WTC11 (cell line): ENCODE results near the gene FLCN.

Experiments used
- ATF1 ChIP-seq: sonication (generic); formaldehyde crosslinking; IDR thresholded peaks from 2 replicates; pipeline ENCODE4 v1.8.1; 2023; ENCODE audit warnings: mild to moderate bottlenecking, moderate library complexity, missing genetic modification reagents
- ATF6 ChIP-seq: sonication (generic); formaldehyde crosslinking; IDR thresholded peaks from 2 replicates; pipeline ENCODE4 v1.8.1; 2023; ENCODE audit warnings: mild to moderate bottlenecking, missing genetic modification reagents
- ELF4 ChIP-seq: sonication (generic); formaldehyde crosslinking; IDR thresholded peaks from 2 replicates; pipeline ENCODE4 v1.8.1; 2022; ENCODE audit warnings: low read depth, mild to moderate bottlenecking, moderate library complexity, missing genetic modification reagents
- IRF2 ChIP-seq: sonication (generic); formaldehyde crosslinking; IDR thresholded peaks from 2 replicates; pipeline ENCODE4 v1.8.0; 2022; ENCODE audit warnings: low read depth, missing genetic modification reagents, borderline replicate concordance
- JUN ChIP-seq: sonication (generic); formaldehyde crosslinking; IDR thresholded peaks from 2 replicates; pipeline ENCODE4 v1.8.0; 2023; ENCODE audit warnings: mild to moderate bottlenecking, missing genetic modification reagents
- NFE2L1 ChIP-seq: sonication (generic); formaldehyde crosslinking; IDR thresholded peaks from 2 replicates; pipeline ENCODE4 v1.8.1; 2023; ENCODE audit warnings: missing genetic modification reagents
- PRDM15 ChIP-seq: sonication (generic); formaldehyde crosslinking; IDR thresholded peaks from 2 replicates; pipeline ENCODE4 v1.8.0; 2022; ENCODE audit warnings: missing genetic modification reagents
- PRRX2 ChIP-seq: fragments of 250-450 bp; sonication (Bioruptor Pico); IDR thresholded peaks from 2 replicates; pipeline ENCODE4 v1.8.0; 2021; ENCODE audit warnings: mild to moderate bottlenecking
- SMAD4 ChIP-seq: sonication (generic); formaldehyde crosslinking; IDR thresholded peaks from 2 replicates; pipeline ENCODE4 v1.8.0; 2022; ENCODE audit warnings: mild to moderate bottlenecking, missing genetic modification reagents
- STAT6 ChIP-seq: sonication (generic); formaldehyde crosslinking; conservative IDR thresholded peaks from 2 replicates; pipeline ENCODE4 v1.8.1; 2023; ENCODE audit warnings: mild to moderate bottlenecking, low read depth, missing genetic modification reagents, moderate library complexity
- TF ChIP-seq, protein P1 (sequence below): fragments of 200-600 bp; IDR thresholded peaks from 2 replicates; pipeline ENCODE4 v1.8.0; 2022; ENCODE audit warnings: antibody characterized with exemption
- TF ChIP-seq, protein P2 (sequence below): sonication (generic); formaldehyde crosslinking; conservative IDR thresholded peaks from 2 replicates; pipeline ENCODE4 v1.8.1; 2022; ENCODE audit warnings: mild to moderate bottlenecking, missing genetic modification reagents
- TF ChIP-seq, protein P3 (sequence below): sonication (generic); formaldehyde crosslinking; IDR thresholded peaks from 2 replicates; pipeline ENCODE4 v1.8.1; 2023; ENCODE audit warnings: mild to moderate bottlenecking, missing genetic modification reagents, moderate library complexity

- no peak for TF ChIP-seq IRF2 (CRISPR knock-in tag)
- TF ChIP-seq SMAD4 (CRISPR knock-in tag), result no peak
- TF ChIP-seq STAT6 (CRISPR knock-in tag), result no peak
- TF ChIP-seq, protein P1, sequence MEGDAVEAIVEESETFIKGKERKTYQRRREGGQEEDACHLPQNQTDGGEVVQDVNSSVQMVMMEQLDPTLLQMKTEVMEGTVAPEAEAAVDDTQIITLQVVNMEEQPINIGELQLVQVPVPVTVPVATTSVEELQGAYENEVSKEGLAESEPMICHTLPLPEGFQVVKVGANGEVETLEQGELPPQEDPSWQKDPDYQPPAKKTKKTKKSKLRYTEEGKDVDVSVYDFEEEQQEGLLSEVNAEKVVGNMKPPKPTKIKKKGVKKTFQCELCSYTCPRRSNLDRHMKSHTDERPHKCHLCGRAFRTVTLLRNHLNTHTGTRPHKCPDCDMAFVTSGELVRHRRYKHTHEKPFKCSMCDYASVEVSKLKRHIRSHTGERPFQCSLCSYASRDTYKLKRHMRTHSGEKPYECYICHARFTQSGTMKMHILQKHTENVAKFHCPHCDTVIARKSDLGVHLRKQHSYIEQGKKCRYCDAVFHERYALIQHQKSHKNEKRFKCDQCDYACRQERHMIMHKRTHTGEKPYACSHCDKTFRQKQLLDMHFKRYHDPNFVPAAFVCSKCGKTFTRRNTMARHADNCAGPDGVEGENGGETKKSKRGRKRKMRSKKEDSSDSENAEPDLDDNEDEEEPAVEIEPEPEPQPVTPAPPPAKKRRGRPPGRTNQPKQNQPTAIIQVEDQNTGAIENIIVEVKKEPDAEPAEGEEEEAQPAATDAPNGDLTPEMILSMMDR, result no peak
- no peak for TF ChIP-seq NFE2L1 (CRISPR knock-in tag)
- TF ChIP-seq, protein P2, sequence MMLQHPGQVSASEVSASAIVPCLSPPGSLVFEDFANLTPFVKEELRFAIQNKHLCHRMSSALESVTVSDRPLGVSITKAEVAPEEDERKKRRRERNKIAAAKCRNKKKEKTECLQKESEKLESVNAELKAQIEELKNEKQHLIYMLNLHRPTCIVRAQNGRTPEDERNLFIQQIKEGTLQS (CRISPR knock-in tag), result no peak
- TF ChIP-seq PRRX2 (CRISPR knock-in tag), result no peak
- no peak for TF ChIP-seq ATF6 (CRISPR knock-in tag)
- TF ChIP-seq, protein P3, sequence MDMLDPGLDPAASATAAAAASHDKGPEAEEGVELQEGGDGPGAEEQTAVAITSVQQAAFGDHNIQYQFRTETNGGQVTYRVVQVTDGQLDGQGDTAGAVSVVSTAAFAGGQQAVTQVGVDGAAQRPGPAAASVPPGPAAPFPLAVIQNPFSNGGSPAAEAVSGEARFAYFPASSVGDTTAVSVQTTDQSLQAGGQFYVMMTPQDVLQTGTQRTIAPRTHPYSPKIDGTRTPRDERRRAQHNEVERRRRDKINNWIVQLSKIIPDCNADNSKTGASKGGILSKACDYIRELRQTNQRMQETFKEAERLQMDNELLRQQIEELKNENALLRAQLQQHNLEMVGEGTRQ (CRISPR knock-in tag), result no peak
- TF ChIP-seq PRDM15 (CRISPR knock-in tag), result no peak
- no peak for TF ChIP-seq JUN (CRISPR knock-in tag)
- TF ChIP-seq ATF1 (CRISPR knock-in tag), result no peak
- no peak for TF ChIP-seq ELF4 (CRISPR knock-in tag)
Observed at GRCh38 chr17:17169396-17169795, 67.6 kb downstream of the FLCN start.
